Hepatocyte (in vitro differentiated cells): ENCODE measurements around the gene SLC16A2.

Source experiments
- CTCF ChIP-seq: fragments of 200-600 bp; sonication (generic); IDR thresholded peaks from 2 replicates; pipeline ENCODE4 v1.5.1; 2016; ENCODE audit warnings: antibody characterized with exemption, mild to moderate bottlenecking; ENCODE audit not compliant: poor library complexity
- EZH2 ChIP-seq: fragments of 200-600 bp; sonication (generic); IDR thresholded peaks from 2 replicates; pipeline ENCODE4 v1.6.1; 2016; ENCODE audit warnings: antibody characterized with exemption, mild to moderate bottlenecking, borderline replicate concordance
- EZH2phosphoT487 ChIP-seq: fragments of 200-600 bp; sonication (generic); IDR thresholded peaks from one replicate; pipeline ENCODE4 v1.6.1; 2018; ENCODE audit warnings: antibody characterized with exemption, mild to moderate bottlenecking, low read depth, moderate library complexity; ENCODE audit not compliant: unreplicated experiment, severe bottlenecking

- TF ChIP-seq CTCF, result no peak
- no peak for TF ChIP-seq EZH2
- no peak for TF ChIP-seq EZH2phosphoT487
These were observed 877 bp upstream of the SLC16A2 start for GRCh38 chrX:74420196-74421035.
